ENCODE results near the gene MYO7B.

DNA sequence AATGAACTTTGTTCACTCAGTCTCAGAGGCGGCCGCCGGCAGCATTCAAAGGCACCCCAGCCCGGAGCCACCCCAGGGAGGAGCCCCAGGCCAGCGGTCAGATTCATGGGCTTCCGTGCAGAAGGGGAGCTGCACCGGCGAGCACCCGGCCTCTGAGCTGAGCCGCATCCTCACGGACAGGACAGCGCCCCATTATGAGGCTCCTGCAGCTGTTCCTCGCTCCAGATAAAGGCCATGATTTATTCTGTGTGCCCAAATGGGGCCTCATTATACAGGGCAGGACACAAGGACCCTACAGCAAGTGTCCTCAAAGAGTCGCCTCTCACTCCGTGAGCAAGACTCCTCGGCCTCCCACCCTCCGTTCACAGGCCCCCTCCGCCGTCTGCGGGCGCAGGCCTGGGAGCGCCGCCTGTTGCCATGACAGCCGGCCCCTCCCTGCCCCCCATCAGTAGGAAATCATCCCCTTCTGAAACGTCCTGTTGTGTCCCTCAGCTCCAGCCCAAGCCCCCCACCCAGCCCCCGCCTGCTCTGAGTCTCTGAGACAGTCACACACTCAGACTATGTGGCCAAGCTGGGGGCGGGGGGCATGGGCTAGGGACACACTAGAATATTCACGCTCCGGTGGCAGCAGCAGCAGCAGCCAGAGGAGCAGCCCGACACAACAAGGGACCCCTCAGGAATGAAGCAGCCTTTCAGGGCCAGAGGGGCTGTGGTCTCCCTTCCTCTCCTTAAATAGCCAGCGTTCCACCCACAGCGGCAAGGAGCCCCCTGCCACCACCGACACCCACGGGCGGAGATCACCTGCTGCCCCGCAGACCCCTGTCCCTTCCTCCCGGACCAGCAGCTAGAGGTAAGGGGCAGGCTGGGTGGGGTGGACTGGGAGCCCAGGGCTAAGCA, 110.2 kb downstream of the MYO7B start, which contains the start of gene GPR17:
- TF ChIP-seq, protein P1, sequence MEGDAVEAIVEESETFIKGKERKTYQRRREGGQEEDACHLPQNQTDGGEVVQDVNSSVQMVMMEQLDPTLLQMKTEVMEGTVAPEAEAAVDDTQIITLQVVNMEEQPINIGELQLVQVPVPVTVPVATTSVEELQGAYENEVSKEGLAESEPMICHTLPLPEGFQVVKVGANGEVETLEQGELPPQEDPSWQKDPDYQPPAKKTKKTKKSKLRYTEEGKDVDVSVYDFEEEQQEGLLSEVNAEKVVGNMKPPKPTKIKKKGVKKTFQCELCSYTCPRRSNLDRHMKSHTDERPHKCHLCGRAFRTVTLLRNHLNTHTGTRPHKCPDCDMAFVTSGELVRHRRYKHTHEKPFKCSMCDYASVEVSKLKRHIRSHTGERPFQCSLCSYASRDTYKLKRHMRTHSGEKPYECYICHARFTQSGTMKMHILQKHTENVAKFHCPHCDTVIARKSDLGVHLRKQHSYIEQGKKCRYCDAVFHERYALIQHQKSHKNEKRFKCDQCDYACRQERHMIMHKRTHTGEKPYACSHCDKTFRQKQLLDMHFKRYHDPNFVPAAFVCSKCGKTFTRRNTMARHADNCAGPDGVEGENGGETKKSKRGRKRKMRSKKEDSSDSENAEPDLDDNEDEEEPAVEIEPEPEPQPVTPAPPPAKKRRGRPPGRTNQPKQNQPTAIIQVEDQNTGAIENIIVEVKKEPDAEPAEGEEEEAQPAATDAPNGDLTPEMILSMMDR (IDR thresholded peaks at IDR 0.05) = no peak
- TF ChIP-seq POLR2AphosphoS5 (IDR thresholded peaks at IDR 0.05) = no peak
- TF ChIP-seq POLR2A (IDR thresholded peaks at IDR 0.05) = no peak

Data from gastroesophageal sphincter (tissue), 3 donors.